C4-2B (cell line): Measurements from ENCODE around the gene RBBP8NL.

Experiments
- ZFX ChIP-seq: fragments of 450-650 bp; IDR thresholded peaks from 2 replicates; pipeline ENCODE4 v1.6.1; 2017
- TF ChIP-seq, protein P1 (sequence below): fragments of 450-650 bp; conservative IDR thresholded peaks from 2 replicates; pipeline ENCODE4 v1.5.1; 2017; ENCODE audit warnings: mild to moderate bottlenecking

- TF ChIP-seq, protein P1, sequence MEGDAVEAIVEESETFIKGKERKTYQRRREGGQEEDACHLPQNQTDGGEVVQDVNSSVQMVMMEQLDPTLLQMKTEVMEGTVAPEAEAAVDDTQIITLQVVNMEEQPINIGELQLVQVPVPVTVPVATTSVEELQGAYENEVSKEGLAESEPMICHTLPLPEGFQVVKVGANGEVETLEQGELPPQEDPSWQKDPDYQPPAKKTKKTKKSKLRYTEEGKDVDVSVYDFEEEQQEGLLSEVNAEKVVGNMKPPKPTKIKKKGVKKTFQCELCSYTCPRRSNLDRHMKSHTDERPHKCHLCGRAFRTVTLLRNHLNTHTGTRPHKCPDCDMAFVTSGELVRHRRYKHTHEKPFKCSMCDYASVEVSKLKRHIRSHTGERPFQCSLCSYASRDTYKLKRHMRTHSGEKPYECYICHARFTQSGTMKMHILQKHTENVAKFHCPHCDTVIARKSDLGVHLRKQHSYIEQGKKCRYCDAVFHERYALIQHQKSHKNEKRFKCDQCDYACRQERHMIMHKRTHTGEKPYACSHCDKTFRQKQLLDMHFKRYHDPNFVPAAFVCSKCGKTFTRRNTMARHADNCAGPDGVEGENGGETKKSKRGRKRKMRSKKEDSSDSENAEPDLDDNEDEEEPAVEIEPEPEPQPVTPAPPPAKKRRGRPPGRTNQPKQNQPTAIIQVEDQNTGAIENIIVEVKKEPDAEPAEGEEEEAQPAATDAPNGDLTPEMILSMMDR = no peak
- TF ChIP-seq ZFX = no peak
Measured at GRCh38 chr20:62417981-62418708, 9.2 kb downstream of the RBBP8NL start.
